HL-60 (cell line): ENCODE measurements around the gene TMEM140.

ENCODE experiments used
- POLR2AphosphoS5 ChIP-seq: IDR thresholded peaks from 2 replicates; pipeline ENCODE4 v1.6.1; 2012; ENCODE audit warnings: low read depth
- SPI1 ChIP-seq: IDR thresholded peaks from 2 replicates; pipeline ENCODE4 v1.6.1; 2012; ENCODE audit warnings: low read depth, mild to moderate bottlenecking, borderline replicate concordance
- TF ChIP-seq, protein P1 (sequence below): IDR thresholded peaks from one replicate; pipeline ENCODE4 v1.5.1; 2011; ENCODE audit warnings: low read length, control low read depth, inconsistent platforms; ENCODE audit not compliant: insufficient read depth
- TF ChIP-seq, protein P2 (sequence below): IDR thresholded peaks from 2 replicates; pipeline ENCODE4 v1.6.1; 2012; ENCODE audit warnings: low read depth; ENCODE audit not compliant: insufficient replicate concordance

DNA sequence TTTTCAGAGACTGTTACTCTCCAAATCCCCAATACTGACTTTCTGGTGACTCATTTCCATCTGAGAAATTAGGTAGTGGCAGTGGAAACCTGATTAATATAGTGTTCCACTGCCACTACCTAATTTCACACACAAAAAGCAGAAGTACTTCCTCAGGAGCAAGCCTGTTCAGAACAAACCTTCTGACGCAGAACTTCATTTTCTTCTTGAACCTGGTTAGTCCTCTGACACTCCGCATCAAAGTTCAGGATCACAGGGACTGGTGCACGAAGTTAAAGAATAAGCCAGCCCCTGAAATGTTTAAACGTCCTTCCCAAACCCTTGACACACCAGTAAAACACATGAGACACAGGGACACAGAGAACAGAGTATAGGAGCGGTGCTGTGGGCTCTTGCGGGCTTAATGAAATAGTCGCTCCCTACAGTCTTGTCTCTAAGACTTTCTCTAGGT lies 59.1 kb downstream of the TMEM140 start:
- TF ChIP-seq, protein P1, sequence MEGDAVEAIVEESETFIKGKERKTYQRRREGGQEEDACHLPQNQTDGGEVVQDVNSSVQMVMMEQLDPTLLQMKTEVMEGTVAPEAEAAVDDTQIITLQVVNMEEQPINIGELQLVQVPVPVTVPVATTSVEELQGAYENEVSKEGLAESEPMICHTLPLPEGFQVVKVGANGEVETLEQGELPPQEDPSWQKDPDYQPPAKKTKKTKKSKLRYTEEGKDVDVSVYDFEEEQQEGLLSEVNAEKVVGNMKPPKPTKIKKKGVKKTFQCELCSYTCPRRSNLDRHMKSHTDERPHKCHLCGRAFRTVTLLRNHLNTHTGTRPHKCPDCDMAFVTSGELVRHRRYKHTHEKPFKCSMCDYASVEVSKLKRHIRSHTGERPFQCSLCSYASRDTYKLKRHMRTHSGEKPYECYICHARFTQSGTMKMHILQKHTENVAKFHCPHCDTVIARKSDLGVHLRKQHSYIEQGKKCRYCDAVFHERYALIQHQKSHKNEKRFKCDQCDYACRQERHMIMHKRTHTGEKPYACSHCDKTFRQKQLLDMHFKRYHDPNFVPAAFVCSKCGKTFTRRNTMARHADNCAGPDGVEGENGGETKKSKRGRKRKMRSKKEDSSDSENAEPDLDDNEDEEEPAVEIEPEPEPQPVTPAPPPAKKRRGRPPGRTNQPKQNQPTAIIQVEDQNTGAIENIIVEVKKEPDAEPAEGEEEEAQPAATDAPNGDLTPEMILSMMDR, result no peak
- TF ChIP-seq POLR2AphosphoS5, result no peak
- TF ChIP-seq, protein P2, sequence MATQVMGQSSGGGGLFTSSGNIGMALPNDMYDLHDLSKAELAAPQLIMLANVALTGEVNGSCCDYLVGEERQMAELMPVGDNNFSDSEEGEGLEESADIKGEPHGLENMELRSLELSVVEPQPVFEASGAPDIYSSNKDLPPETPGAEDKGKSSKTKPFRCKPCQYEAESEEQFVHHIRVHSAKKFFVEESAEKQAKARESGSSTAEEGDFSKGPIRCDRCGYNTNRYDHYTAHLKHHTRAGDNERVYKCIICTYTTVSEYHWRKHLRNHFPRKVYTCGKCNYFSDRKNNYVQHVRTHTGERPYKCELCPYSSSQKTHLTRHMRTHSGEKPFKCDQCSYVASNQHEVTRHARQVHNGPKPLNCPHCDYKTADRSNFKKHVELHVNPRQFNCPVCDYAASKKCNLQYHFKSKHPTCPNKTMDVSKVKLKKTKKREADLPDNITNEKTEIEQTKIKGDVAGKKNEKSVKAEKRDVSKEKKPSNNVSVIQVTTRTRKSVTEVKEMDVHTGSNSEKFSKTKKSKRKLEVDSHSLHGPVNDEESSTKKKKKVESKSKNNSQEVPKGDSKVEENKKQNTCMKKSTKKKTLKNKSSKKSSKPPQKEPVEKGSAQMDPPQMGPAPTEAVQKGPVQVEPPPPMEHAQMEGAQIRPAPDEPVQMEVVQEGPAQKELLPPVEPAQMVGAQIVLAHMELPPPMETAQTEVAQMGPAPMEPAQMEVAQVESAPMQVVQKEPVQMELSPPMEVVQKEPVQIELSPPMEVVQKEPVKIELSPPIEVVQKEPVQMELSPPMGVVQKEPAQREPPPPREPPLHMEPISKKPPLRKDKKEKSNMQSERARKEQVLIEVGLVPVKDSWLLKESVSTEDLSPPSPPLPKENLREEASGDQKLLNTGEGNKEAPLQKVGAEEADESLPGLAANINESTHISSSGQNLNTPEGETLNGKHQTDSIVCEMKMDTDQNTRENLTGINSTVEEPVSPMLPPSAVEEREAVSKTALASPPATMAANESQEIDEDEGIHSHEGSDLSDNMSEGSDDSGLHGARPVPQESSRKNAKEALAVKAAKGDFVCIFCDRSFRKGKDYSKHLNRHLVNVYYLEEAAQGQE, result no peak
- TF ChIP-seq SPI1, result peak; percentile 38; the same call in 1 of the 2 replicates
